Smooth muscle cell (in vitro differentiated cells): ENCODE data around the gene KCNF1. TPM values are rescaled to one million over a fixed set of nuclear protein-coding genes. Genes with fewer than 3 reads are reported as not detected.

Experiments used
- DNase-seq: peaks from one replicate; lab custom pipeline; 2025; ENCODE audit not compliant: unreplicated experiment; lab: John Stamatoyannopoulos, UW
- H2AFZ ChIP-seq: fragments of 200-600 bp; sonication (generic); 2 replicates; pipeline ENCODE4 v1.6.0; 2016; ENCODE audit warnings: antibody characterized with exemption, low read depth, mild to moderate bottlenecking
- H3F3A ChIP-seq: fragments of 200-600 bp; sonication (generic); 2 replicates; pipeline ENCODE4 v1.6.0; 2017; ENCODE audit warnings: antibody characterized with exemption, low read depth
- H3K27ac ChIP-seq: fragments of 200-600 bp; sonication (generic); 2 replicates; pipeline ENCODE4 v1.5.1; 2016; ENCODE audit warnings: low read depth, mild to moderate bottlenecking
- H3K27me3 ChIP-seq: fragments of 200-600 bp; sonication (generic); 2 replicates; pipeline ENCODE4 v1.6.1; 2016; ENCODE audit warnings: low read depth, mild to moderate bottlenecking
- H3K36me3 ChIP-seq: fragments of 200-600 bp; sonication (generic); 2 replicates; pipeline ENCODE4 v1.5.1; 2016; ENCODE audit warnings: low read depth
- H3K4me1 ChIP-seq: fragments of 200-600 bp; sonication (generic); 2 replicates; pipeline ENCODE4 v1.5.1; 2016; ENCODE audit warnings: low read depth
- H3K4me2 ChIP-seq: fragments of 200-600 bp; sonication (generic); 2 replicates; pipeline ENCODE4 v1.6.0; 2016; ENCODE audit warnings: mild to moderate bottlenecking
- H3K4me3 ChIP-seq: fragments of 200-600 bp; sonication (generic); 2 replicates; pipeline ENCODE4 v1.5.1; 2016; ENCODE audit warnings: mild to moderate bottlenecking
- H3K79me2 ChIP-seq: fragments of 200-600 bp; sonication (generic); 2 replicates; pipeline ENCODE4 v1.6.0; 2016; ENCODE audit warnings: low read depth, mild to moderate bottlenecking
- H3K9ac ChIP-seq: fragments of 200-600 bp; sonication (generic); 2 replicates; pipeline ENCODE4 v1.6.0; 2016; ENCODE audit warnings: low read depth
- H3K9me3 ChIP-seq: fragments of 200-600 bp; sonication (generic); replicated peaks from 2 replicates; pipeline ENCODE4 v1.5.1; 2016; ENCODE audit warnings: low read depth
- H4K20me1 ChIP-seq: fragments of 200-600 bp; sonication (generic); 2 replicates; pipeline ENCODE4 v1.6.0; 2016; ENCODE audit warnings: low read depth
- WGBS: methylation state at CpG from one replicate; pipeline ENCODE4 v1.1.7; 2016; ENCODE audit warnings: low lambda C conversion rate; 5-methylcytosine and 5-hydroxymethylcytosine counted together
- polyA plus RNA-seq: library from polyadenylated mRNA; unstranded; fragments of >200 nt; fragmentation: Nextera tagmentation; extraction: Ambion mirVana; gene quantifications from 2 replicates; pipeline ENCODE4 v1.2.1, GENCODE V29; 2016
- total RNA-seq: library from RNA; depleted of rRNA; stranded (reverse); fragments of >200 nt; gene quantifications from 2 replicates; pipeline ENCODE4 v1.2.3, GENCODE V29; 2014
- TF ChIP-seq, protein P1 (sequence below): fragments of 200-600 bp; sonication (generic); IDR thresholded peaks from 2 replicates; pipeline ENCODE4 v1.5.1; 2017; ENCODE audit warnings: borderline replicate concordance, mild to moderate bottlenecking, antibody characterized with exemption; ENCODE audit not compliant: insufficient read depth, poor library complexity, severe bottlenecking

KCNF1 gene
- total and polyA plus RNA-seq, 2 experiments from 2014 or later = 0.55 TPM; not detected in 1

DNA sequence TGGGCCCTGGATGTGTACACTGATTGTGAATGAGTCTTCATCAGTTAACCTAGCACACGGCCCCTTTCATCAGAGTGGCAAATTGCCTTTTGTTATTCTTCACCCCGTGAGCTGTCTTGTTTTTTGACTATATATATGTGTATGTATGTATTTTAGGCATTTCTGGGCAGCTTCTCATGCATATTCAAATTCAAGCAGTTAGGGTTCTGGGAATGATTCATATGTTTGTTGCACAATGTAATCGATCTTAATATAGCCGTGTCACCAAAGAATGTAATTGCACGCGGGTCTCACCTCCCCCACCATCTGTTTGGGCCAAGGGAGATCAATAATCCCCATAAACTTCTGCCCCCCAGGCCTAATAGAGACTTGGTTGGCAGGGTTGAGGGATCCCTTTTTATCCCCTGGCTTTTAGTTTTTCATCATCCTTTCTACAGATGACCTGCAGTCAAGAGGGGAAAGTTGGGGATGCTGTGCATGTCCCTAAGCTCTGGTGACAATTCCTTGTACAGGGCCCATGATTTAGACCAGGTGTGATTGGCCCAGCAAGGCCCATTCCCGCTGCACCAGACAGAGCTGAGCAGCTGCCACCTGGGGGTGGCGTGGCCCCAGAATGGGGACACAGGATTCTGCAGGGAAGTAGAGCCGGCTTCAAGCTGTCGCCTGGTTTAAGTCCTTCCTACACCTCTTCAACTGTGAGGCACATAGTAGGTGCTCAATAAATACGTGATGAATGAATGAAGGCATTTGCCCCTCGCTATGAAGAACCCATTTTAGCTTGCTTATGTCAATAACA lies 19.2 kb downstream of the KCNF1 start:
- Histone ChIP-seq H3F3A (no peaks in the 10 kb centered on the region), H3K36me3 (no peaks in the 10 kb centered on the region), H3K9me3 (no peaks in the 10 kb centered on the region), H2AFZ (no peak overlapping the region), H3K4me2 (no peak overlapping the region), H3K27me3 (no peaks in the 10 kb centered on the region), H3K27ac (no peak overlapping the region), H3K79me2 (no peaks in the 10 kb centered on the region), H3K9ac (no peak overlapping the region), H4K20me1 (no peaks in the 10 kb centered on the region), H3K4me3 (no peak overlapping the region), H3K4me1 (peaks cover 5% of the 10 kb centered on the region)
- 93% methylated on average over 12 of the region's 12 CpGs for WGBS
- TF ChIP-seq, protein P1, sequence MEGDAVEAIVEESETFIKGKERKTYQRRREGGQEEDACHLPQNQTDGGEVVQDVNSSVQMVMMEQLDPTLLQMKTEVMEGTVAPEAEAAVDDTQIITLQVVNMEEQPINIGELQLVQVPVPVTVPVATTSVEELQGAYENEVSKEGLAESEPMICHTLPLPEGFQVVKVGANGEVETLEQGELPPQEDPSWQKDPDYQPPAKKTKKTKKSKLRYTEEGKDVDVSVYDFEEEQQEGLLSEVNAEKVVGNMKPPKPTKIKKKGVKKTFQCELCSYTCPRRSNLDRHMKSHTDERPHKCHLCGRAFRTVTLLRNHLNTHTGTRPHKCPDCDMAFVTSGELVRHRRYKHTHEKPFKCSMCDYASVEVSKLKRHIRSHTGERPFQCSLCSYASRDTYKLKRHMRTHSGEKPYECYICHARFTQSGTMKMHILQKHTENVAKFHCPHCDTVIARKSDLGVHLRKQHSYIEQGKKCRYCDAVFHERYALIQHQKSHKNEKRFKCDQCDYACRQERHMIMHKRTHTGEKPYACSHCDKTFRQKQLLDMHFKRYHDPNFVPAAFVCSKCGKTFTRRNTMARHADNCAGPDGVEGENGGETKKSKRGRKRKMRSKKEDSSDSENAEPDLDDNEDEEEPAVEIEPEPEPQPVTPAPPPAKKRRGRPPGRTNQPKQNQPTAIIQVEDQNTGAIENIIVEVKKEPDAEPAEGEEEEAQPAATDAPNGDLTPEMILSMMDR = no peak
- no peak for DNase-seq

DNA sequence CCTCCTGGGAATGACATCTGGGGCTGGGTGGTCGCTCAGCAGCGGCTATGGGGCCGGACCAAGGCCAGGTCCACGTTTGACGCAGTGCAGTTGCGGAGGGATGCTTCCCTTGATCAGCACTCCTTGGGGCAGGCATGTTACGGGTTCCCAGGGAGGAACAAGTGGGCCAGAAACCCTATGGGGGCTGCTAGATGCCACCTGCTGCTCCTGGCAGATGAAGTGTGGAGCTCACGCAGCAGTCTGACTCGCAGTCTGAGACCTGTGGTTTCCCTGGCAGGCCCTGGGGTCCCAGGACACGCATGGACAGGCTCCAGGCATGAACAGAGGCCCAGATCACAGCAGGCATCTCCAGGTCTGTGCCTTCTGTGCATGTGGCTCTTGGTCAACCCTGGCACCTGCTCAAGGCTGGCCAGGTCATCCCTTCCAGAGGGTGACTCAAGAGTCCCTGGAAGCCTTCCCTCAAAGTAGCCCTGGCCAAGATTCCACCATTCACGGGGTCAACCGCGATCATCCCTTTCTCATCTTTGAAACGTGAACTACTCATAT lies 20.0 kb downstream of the KCNF1 start:
- peaks cover 5% of the 10 kb centered on the region for H3K4me1 ChIP-seq
- no peaks in the 10 kb centered on the region for H3K9me3 ChIP-seq
- H3K79me2 ChIP-seq = no peaks in the 10 kb centered on the region
- H3K4me2 ChIP-seq = no peak overlapping the region
- no peak overlapping the region for H3K4me3 ChIP-seq
- no peak overlapping the region for H3K9ac ChIP-seq
- H3K36me3 ChIP-seq = no peaks in the 10 kb centered on the region
- no peak for DNase-seq
- WGBS = 96% methylated on average over 14 of the region's 14 CpGs
- H3K27ac ChIP-seq = no peak overlapping the region
- TF ChIP-seq, protein P1 = no peak
- no peak overlapping the region for H2AFZ ChIP-seq
- H3K27me3 ChIP-seq = no peaks in the 10 kb centered on the region
- no peaks in the 10 kb centered on the region for H4K20me1 ChIP-seq
- H3F3A ChIP-seq = peaks cover 4% of the 10 kb centered on the region

DNA sequence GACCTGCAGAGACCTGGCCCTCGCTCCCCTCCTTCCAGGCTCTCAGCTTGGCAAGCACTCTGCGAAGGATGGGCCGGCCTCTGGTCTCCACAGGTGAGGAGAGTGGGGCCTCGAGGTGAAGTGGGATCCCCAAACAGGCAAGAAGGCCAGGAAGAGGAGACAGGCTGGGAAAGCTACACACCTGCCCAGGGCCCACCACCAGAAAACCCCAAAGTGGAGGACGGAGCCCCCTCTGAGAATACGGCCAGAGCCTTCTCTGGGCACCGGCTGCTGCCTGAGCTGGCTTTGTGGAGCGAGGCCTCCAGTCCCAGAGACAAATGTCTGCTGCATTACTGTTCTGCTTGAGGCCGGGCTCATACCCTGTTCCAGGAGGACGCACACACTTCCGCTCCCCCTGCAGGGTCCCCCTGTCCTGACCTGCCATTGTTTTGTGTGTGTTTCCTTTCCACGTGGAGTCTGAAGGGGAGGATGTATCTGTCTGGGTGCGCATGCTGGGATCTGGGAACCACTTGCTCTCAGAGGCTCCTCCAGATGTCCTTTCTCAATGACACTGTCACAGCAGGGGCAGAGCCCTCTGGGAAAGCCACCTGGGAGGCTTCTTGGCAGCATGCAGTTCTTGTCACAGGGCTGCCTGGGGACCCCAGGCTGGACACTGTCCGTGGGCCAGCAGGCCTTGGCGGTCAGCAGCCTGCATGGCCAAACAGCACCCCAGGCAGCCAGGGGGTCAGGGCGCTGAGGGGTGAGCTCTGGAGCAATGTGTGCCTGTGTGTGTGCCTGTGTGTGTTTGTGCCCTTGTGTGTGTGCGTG lies 20.8 kb downstream of the KCNF1 start:
- Histone ChIP-seq H3K27me3 (no peaks in the 10 kb centered on the region), H3K4me2 (no peak overlapping the region), H2AFZ (no peak overlapping the region), H3F3A (peaks cover 5% of the 10 kb centered on the region), H4K20me1 (no peaks in the 10 kb centered on the region), H3K27ac (no peak overlapping the region), H3K4me1 (peaks cover 5% of the 10 kb centered on the region), H3K9me3 (no peaks in the 10 kb centered on the region), H3K36me3 (no peaks in the 10 kb centered on the region), H3K9ac (no peak overlapping the region), H3K4me3 (no peak overlapping the region), H3K79me2 (no peaks in the 10 kb centered on the region)
- DNase-seq = no peak
- TF ChIP-seq, protein P1 = no peak
- WGBS = 87% methylated on average over 17 of the region's 17 CpGs
